Stimulated activated naive CD8-positive, alpha-beta T cell treated with anti-CD3 and anti-CD28 coated beads, Interleukin-15, amount 100 ng/mL, for 72 hours (primary cell): Measurements from ENCODE around the gene PRKAA1.
A peak's percentile ranks its signal among the peaks of the same experiment; 100 is the strongest.
"Not testable (repeated sequence)": the region's sequence is repeated elsewhere in the genome, so short reads cannot be mapped to it uniquely, and the experiment has no call there.

Source experiments
- ATAC-seq: fragments of 150-1000 bp; cut with Tn5 transposase; 2 replicates; pipeline ENCODE4 v1.10.0; 2021; ENCODE audit warnings: mild to moderate bottlenecking, moderate library complexity
- DNase-seq, 2 donors: peaks; one replicate each; pipeline ENCODE4 v3.0.0; 2021 to 2022
- H3K27ac Mint-ChIP-seq, 2 donors: one replicate each; pipeline ENCODE4 v1.8.0; 2022; ENCODE audit warnings: mild to moderate bottlenecking in 2 of 2, mixed read lengths in 2 of 2, moderate library complexity in 2 of 2
- H3K27me3 Mint-ChIP-seq: one replicate; pipeline ENCODE4 v1.8.0; 2022; ENCODE audit warnings: mixed read lengths
- H3K4me1 Mint-ChIP-seq: one replicate; pipeline ENCODE4 v1.8.0; 2022; ENCODE audit warnings: mild to moderate bottlenecking, mixed read lengths
- H3K4me3 Mint-ChIP-seq, 2 donors: one replicate each; pipeline ENCODE4 v1.8.0; 2022; ENCODE audit warnings: mild to moderate bottlenecking in 2 of 2, mixed read lengths in 2 of 2, moderate library complexity in 1 of 2
- H3K9me3 Mint-ChIP-seq, 2 donors: one replicate each; pipeline ENCODE4 v1.8.0; 2022; ENCODE audit warnings: mixed read lengths in 2 of 2

Gene PRKAA1

GRCh38 chr5:40734986-40735385 is 63.2 kb downstream of the PRKAA1 start:
- DNase-seq (no peak), ATAC-seq (no peak)
- peaks cover 30% of the 10 kb centered on the region for H3K4me1 Mint-ChIP-seq
- H3K27me3 Mint-ChIP-seq = no peaks in the 10 kb centered on the region
- no peaks in the 10 kb centered on the region for H3K9me3 Mint-ChIP-seq
- no peak overlapping the region for H3K4me3 Mint-ChIP-seq
- H3K27ac Mint-ChIP-seq = peak overlapping the region in 1 of 2 donors; percentile 38

DNA sequence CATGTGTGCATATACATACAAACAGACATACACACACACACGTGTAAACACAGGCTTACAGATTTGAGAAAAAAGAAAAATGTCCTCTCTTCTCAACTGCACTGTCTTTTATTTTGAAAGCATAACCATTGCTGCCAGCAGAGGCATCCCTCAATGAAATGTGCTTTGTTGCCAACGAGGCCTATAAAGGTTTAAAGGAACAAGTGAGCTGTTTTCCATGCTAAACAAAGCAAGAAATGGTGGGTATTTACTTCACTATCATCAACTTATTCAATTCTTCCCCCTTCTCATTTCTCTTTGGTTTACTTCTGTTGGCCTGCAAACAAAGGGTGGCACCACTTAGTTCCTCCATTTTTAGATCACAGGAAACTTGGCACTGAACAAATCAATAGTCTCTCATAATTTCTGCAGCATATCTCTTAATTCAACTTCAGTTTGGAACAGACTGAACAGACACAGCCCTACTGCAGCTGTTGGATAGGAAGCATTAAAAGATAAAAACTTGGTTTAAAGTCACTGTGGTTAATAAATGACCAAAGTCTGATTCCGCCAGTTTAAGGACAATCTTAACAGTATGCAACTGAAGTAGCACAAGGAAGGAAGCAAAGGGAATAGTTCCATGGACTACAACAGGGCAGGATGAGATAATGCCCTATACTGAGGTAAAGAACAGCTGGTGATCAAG is 64.2 kb downstream of the PRKAA1 start:
- H3K4me1 Mint-ChIP-seq = peaks cover 30% of the 10 kb centered on the region
- no peak overlapping the region for H3K27ac Mint-ChIP-seq
- no peak for DNase-seq

GRCh38 chr5:40733434-40733833 is 64.7 kb downstream of the PRKAA1 start:
- peaks cover 30% of the 10 kb centered on the region for H3K4me1 Mint-ChIP-seq
- no peaks in the 10 kb centered on the region for H3K27me3 Mint-ChIP-seq
- H3K27ac Mint-ChIP-seq = no peak overlapping the region

More for the DNA sequence above, 64.2 kb downstream of the PRKAA1 start:
- no peaks in the 10 kb centered on the region for H3K27me3 Mint-ChIP-seq
- H3K4me3 Mint-ChIP-seq = no peak overlapping the region
- ATAC-seq = no peak
- H3K9me3 Mint-ChIP-seq = no peaks in the 10 kb centered on the region

GRCh38 chr5:40722497-40722911 is 75.7 kb downstream of the PRKAA1 start:
- not testable (repeated sequence) for H3K9me3 Mint-ChIP-seq, H3K27me3 Mint-ChIP-seq, DNase-seq, H3K4me3 Mint-ChIP-seq, H3K27ac Mint-ChIP-seq, H3K4me1 Mint-ChIP-seq
- peak; percentile 80 for ATAC-seq

More at GRCh38 chr5:40733434-40733833, 64.7 kb downstream of the PRKAA1 start:
- Mint-ChIP-seq H3K4me3 (no peak overlapping the region), H3K9me3 (no peaks in the 10 kb centered on the region)
- ATAC-seq (no peak), DNase-seq (no peak)

- Mint-ChIP-seq H3K4me1 (no peaks in the 10 kb centered on the region), H3K27me3 (no peaks in the 10 kb centered on the region), H3K4me3 (no peak overlapping the region), H3K9me3 (peaks cover 0 to 3% of the 10 kb centered on the region in 2 donors), H3K27ac (no peak overlapping the region)
- ATAC-seq = no peak
- no peak for DNase-seq
Observed at GRCh38 chr5:40720069-40720468, 78.1 kb downstream of the PRKAA1 start.

- no peak for DNase-seq
Observed at GRCh38 chr5:40717281-40717680, 80.9 kb downstream of the PRKAA1 start.

DNA sequence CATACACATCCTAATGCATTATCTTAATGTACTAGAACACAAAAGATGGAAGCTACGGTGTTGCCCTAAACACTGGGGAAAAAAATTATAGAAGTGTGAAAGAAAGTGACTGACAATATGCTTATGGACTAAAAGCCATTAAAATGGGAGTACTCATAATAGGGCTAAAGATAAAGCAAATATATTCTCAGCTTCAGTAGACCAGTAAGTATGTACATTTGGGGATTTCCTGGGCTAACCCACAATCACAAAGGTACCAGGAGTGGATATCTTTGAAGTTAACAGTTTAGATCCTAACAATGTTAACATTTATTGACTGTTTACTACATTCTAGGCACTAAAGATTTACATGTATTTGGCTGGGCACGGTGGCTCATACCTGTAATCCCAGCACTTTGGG is 81.6 kb downstream of the PRKAA1 start:
- H3K27me3 Mint-ChIP-seq = no peaks in the 10 kb centered on the region
- H3K27ac Mint-ChIP-seq = no peak overlapping the region
- H3K9me3 Mint-ChIP-seq = peaks cover 0 to 3% of the 10 kb centered on the region in 2 donors
- no peak for ATAC-seq
- no peak for DNase-seq
- H3K4me1 Mint-ChIP-seq = no peaks in the 10 kb centered on the region
- H3K4me3 Mint-ChIP-seq = no peak overlapping the region

More at GRCh38 chr5:40717281-40717680, 80.9 kb downstream of the PRKAA1 start:
- H3K27me3 Mint-ChIP-seq = no peaks in the 10 kb centered on the region
- H3K4me3 Mint-ChIP-seq = no peak overlapping the region
- peak overlapping the region in 1 of 2 donors; percentile 52 for H3K27ac Mint-ChIP-seq
- H3K9me3 Mint-ChIP-seq = peaks cover 0 to 3% of the 10 kb centered on the region in 2 donors
- H3K4me1 Mint-ChIP-seq = no peaks in the 10 kb centered on the region
- no peak for ATAC-seq

DNA sequence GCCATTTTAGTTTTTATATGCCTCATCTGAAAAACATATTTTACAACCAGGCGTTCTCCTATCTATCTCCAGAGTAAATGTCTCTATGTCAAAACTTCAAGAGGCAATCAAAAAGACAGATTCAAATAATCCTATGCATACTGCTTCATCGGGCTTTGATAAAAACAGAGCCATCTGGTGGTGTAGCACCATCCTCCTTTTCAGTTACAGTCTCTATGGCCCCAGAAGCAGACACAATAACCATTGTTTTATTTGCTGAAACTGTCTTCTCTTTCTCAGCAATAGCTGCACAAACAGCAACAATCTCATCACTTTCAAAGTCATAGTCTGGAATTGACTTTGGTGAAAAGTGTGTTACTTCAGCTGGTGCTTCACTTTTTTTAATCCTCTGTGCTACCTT is 82.2 kb downstream of the PRKAA1 start:
- Mint-ChIP-seq H3K4me1 (no peaks in the 10 kb centered on the region), H3K27me3 (no peaks in the 10 kb centered on the region), H3K4me3 (no peak overlapping the region), H3K9me3 (peaks cover 0 to 3% of the 10 kb centered on the region in 2 donors), H3K27ac (no peak overlapping the region)
- ATAC-seq = peak; percentile 48
- no peak for DNase-seq

DNA sequence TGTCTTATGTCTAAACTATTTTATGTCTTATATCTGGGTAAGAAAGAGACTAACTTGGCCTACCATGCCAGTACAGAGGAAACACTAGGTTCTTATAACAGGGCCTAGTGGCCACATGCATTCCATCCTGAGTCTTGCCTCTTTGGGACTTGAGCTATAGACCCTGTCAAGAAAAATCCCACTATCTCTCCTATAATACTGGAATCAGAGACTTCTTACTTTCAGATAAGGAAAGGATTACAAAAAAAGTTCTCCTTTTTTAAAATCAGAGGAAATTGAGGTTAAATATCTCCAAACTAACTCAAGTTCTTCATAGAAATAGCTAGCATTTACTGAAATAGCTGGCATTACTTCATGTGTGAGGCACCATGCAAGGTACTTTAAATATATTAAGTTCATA is 84.2 kb downstream of the PRKAA1 start:
- Mint-ChIP-seq H3K4me1 (no peaks in the 10 kb centered on the region), H3K27ac (no peak overlapping the region), H3K27me3 (no peaks in the 10 kb centered on the region), H3K9me3 (peaks cover 0 to under 1% of the 10 kb centered on the region in 2 donors), H3K4me3 (no peak overlapping the region)
- ATAC-seq (no peak), DNase-seq (no peak)

- H3K27me3 Mint-ChIP-seq, DNase-seq, H3K27ac Mint-ChIP-seq, H3K4me1 Mint-ChIP-seq, ATAC-seq, H3K4me3 Mint-ChIP-seq: not testable (repeated sequence)
- H3K9me3 Mint-ChIP-seq = peaks cover 6 to 19% of the 10 kb centered on the region in 2 donors
Observed at GRCh38 chr5:40710575-40710974, 87.6 kb downstream of the PRKAA1 start.
